GM19468 (cell line): ENCODE results near the gene EXOC7.
"Not testable (repeated sequence)": the region's sequence is repeated elsewhere in the genome, so short reads cannot be mapped to it uniquely, and the experiment has no call there.

Experiments used
- ATAC-seq: cut with Tn5 transposase; IDR thresholded peaks from one replicate; pipeline ENCODE4 v1.9.1; 2021; ENCODE audit warnings: mild to moderate bottlenecking, moderate library complexity, moderate number of reproducible peaks; ENCODE audit not compliant: unreplicated experiment; ENCODE audit errors: extremely low read depth

The EXOC7 gene

GRCh38 chr17:76089680-76090516 is 13.7 kb downstream of the EXOC7 start:
- no peak for ATAC-seq

GRCh38 chr17:76088868-76089576 is 14.6 kb downstream of the EXOC7 start:
- ATAC-seq: no peak

GRCh38 chr17:76088041-76088867 is 15.3 kb downstream of the EXOC7 start:
- no peak for ATAC-seq

- ATAC-seq: no peak
Observed at GRCh38 chr17:76087531-76087930, 16.1 kb downstream of the EXOC7 start.

- ATAC-seq: no peak
Observed at GRCh38 chr17:76086384-76086783, 17.2 kb downstream of the EXOC7 start.

- ATAC-seq: no peak
Observed at GRCh38 chr17:76085731-76086366, 17.7 kb downstream of the EXOC7 start.

GRCh38 chr17:76085066-76085730 is 18.4 kb downstream of the EXOC7 start:
- ATAC-seq: no peak

- ATAC-seq: no peak
Observed at GRCh38 chr17:76083536-76084182, 19.9 kb downstream of the EXOC7 start.

- ATAC-seq: no peak
Observed at GRCh38 chr17:76082326-76083251, 21.0 kb downstream of the EXOC7 start.

GRCh38 chr17:76081295-76082210 is 22.0 kb downstream of the EXOC7 start:
- no peak for ATAC-seq

- no peak for ATAC-seq
Observed at GRCh38 chr17:76080768-76081287, 22.8 kb downstream of the EXOC7 start.

- no peak for ATAC-seq
Observed at GRCh38 chr17:76079956-76080767, 23.4 kb downstream of the EXOC7 start.

GRCh38 chr17:76079535-76079955 is 24.0 kb downstream of the EXOC7 start:
- no peak for ATAC-seq

GRCh38 chr17:76078860-76079534 is 24.6 kb downstream of the EXOC7 start, which contains the start of gene ZACN:
Gene ZACN (plus strand): TSS chr17:76079182. CDS start chr17:76079265, 83 bp downstream.
- no peak for ATAC-seq

GRCh38 chr17:76078370-76078769 is 25.2 kb downstream of the EXOC7 start:
- not testable (repeated sequence) for ATAC-seq
